SHP77 (cell line): ENCODE data around the gene FHOD3.
A peak's percentile ranks its signal among the peaks of the same experiment; 100 is the strongest.

Experiments used
- DNase-seq, 2 experiments: peaks; one replicate each; lab custom pipeline; 2025; lab: John Stamatoyannopoulos, UW

FHOD3 gene

DNA sequence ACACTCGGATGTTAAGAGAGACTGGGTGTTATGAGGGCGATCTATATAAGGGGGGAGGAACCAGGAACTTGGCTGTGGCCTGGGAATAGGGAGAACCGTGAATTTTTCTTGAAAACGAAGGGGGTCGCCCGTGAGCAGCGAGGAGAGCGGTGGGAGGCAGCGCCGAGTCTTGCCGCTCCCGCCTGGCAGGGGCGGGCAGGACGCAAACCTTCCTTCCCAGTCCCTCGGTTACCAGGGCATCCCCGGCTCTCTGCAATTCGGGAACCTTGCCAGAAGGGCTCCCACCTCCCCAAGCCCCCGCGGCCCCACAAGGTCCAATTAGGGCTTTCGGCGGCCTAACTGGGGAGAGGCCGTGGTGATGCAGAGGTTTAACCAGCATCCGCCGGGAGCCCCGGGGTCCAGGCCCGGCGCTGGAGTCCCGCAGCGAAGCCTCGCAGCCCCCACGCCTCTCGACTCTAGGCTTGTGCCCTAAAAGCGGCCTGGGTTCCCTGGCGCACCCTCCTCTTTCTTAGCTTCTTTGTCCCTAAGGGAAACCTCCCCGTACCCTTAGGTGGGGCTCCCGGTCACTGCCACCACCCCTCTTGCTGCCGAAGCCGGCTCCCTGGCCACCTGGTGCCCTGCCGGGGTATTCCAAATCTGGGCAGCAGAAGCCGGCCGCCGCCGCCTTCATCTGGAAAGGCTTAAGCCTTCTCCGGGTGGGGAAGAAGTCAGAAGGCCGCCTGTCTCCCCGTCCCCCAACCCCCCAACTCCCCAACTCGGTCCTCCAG is 680 bp upstream of the FHOD3 start:
- DNase-seq, result no peak

GRCh38 chr18:36298126-36298741 is 721 bp downstream of the FHOD3 start:
- DNase-seq, result no peak

GRCh38 chr18:36299015-36299414 is 1.5 kb downstream of the FHOD3 start:
- no peak for DNase-seq

- DNase-seq, result no peak
Observed at GRCh38 chr18:36300211-36300610, 2.7 kb downstream of the FHOD3 start.

- no peak for DNase-seq
Observed at GRCh38 chr18:36301884-36302283, 4.4 kb downstream of the FHOD3 start.

GRCh38 chr18:36302676-36303075 is 5.2 kb downstream of the FHOD3 start:
- no peak for DNase-seq

DNA sequence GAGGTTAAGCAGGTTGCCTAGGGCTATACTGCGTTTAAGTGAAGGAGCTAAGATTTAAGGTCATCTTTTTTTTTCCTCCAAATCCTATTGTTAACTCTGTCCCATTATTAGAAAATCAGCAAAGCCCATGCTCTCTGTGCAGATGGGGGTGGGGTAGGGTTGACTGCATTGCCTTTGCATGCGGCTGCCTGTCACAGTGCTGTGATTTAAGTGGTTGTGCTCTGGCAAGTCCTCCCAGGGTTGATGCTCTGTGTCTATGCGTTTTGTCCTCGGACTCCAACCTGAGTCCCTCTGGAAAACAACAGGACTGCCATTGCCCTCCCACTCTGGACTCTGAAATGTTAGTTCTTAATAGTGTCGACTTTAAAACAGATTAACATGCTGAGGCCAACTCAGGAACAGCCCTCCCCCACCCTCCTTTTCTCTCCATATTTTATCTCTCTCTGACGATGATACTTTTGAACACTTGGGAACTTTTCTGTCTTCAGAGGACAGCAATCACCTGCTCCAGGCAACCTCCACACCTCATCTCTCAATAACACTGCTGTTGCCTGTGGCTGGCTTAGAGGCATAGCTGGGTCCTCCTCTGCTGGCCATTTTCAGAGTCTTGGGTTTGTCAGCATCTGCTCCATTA is 5.8 kb downstream of the FHOD3 start:
- DNase-seq, result no peak

DNA sequence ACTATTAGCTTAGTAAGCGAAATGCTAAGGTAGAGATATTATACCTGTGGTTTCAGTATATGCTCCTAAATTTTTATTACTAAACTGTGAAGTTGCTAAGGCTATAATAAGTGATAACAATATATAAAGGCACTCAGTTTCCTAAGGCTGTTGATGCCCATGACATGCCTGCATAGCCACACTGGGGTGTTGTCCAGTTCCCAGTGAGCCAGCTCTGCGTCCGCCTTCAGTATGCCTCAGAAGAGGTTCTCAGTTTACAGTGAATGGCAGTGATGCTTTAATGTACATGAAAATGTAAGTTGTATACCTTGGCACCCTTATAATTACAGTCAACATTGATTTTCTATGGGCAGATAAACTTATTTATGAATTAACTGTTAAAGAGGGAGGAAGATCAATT is 7.2 kb downstream of the FHOD3 start:
- no peak for DNase-seq

GRCh38 chr18:36305375-36305774 is 7.9 kb downstream of the FHOD3 start:
- no peak for DNase-seq

DNA sequence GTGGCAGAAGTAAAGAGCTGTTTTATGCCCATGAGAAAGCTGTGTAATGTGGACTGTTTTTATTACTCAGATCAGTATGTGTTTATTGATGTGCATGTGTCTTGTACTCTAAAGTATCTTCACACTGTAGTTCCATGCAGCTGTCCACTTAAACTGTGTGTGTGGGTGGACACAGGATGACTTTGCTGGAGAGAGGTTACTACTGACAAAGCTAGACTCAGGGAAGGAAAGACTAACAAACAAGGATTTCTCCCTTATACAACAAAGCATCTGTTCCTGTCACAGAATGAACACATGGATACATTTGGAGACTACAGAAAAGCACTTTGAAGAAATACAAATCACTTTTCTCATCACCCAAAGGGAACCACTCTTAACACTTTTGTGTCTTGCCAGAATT is 10.0 kb downstream of the FHOD3 start:
- no peak for DNase-seq

DNA sequence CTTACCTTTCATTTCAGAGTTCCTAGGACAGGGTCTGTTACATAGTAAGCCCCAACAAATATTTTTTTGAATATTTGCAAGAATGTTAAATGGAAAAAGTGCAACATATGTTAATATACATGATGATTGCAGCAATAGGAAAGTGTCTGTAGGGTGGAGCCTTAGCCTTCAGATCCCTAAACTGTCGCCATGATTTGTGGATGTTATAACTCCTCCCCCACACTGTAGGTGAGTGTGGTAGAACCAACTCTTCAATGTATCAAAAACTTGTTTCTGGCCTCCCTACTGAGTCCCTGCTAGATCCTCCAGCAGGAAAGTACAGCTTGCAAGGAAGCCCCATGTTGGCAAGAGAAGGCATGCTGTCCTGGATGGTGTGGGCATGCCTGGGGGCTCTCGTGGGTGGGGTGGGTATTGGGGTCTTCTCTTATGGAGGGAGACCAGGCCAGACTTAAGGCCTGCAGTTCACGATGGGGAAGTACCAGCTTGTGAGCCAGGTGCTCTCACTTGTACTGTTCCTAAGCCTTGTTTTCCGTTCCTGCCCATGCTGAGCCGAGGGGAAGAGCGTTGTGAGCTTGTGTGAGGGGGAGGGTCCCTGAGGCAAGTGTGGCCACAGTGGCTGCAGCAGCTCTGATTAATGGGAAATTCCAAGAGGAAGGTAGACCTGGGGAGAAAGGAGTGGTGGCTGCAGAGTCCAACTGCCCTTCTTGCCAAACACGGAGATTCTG is 11.4 kb downstream of the FHOD3 start:
- no peak for DNase-seq

DNA sequence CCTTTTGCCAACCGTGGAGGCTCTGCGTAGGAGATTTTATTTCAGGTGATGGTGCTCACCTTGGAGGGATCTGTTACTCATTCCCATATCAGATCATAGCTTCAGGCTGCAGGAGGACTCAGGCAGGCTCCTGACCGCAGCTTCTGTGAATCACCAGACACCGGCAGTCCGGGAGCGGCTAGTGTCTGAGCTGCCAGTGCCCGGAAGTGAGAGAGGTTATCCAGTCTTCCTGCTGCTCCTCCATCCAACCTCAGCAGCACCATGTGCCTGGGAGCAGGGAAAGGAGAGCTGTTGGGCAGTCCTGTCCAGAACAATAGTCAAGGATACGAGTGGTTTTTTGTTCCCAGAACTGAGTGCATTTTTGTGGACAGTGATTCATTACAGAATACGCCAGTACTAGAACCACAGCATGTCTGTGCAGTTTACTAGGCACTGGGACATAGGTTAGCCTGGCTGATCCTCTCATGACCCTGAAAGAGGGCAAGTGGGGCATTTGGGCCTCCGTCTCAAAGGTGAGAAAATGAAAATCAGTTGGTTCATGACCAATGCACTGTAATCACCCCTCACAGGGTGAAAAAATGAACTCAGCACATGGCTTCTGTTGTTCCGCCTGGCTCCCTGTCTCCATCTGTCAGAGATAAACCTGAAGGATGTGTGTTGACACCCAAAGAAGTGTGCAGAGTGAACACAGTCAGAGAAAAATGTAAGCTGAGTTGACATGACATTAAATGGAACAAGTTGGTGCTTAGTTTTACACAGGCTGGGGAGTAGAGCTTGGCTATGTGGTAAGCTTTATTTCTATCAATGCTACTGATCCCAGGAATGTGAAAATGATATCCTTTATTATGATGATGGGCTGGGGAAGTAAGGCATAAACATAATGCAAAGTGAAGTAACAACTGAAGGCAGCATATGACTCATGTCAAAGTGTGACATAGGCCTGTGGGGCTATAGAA is 12.2 kb downstream of the FHOD3 start:
- peak in 1 of 2 experiments; percentile 9 for DNase-seq

DNA sequence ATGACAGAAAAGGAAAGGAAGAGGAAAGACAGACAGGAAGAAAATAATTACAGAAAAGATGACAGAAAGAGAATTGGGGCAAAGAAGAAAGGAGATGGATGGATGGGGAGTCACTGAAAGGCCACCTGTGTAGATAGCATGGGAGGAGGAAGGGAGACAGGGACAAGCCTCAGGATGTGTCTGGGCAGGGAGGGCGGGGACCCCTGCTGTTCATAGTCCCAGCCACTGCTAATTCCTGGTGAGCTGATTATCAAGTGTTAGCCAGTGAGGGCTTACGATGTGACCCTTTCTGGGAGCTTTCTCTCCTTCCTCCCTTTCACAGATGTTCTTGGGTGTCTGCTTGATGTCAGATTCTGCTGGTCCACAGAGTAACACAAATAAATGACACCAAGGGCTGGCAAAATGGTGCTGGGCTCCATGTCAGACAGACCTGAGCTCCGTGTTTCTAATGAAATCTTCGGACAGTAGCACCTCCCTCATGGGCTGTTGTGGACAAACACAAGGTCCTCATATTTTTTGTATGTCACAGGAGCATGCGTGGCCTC is 13.6 kb downstream of the FHOD3 start:
- no peak for DNase-seq

- DNase-seq, result no peak
Observed at GRCh38 chr18:36312806-36313395, 15.4 kb downstream of the FHOD3 start.

- DNase-seq, result no peak
Observed at GRCh38 chr18:36314098-36314497, 16.6 kb downstream of the FHOD3 start.

DNA sequence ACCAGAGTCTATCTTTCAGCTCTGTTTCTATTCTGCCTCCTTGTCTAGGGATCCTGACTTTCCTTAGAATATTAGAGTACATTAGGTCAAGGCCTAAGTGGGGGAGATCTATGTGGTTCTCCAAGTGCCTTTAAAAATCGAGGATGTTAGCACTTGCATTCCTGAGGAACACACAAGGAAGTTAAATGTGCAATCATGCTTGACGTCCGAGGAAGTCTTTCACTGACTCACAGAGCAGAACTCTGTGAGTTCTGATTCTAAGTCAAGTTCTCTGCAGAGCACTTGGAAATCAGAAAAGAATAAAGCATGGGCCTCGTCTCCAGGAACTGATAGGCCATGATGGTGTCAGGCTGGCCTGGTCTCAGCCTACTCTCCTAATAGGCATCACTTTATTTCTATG is 17.2 kb downstream of the FHOD3 start:
- DNase-seq, result no peak

DNA sequence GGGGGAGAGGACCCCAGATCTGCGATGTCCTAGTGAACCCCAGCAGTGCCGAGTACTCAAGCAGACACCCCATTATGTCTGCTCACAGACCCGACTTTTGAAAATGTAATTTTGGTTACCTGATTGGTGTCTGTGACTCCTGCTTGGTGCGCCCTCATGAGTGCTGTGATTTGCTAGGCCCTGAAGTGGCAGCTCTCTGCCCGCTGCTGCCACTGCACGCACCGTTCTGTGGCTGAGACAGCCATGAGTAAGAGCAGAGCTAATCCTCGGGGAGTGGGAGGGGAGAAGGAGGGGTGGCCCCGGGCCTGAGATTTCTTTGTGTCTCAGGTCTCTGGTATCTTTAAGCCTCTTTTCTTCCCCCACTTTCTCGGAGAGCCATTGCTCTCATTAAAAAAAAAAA is 18.2 kb downstream of the FHOD3 start:
- no peak for DNase-seq

DNA sequence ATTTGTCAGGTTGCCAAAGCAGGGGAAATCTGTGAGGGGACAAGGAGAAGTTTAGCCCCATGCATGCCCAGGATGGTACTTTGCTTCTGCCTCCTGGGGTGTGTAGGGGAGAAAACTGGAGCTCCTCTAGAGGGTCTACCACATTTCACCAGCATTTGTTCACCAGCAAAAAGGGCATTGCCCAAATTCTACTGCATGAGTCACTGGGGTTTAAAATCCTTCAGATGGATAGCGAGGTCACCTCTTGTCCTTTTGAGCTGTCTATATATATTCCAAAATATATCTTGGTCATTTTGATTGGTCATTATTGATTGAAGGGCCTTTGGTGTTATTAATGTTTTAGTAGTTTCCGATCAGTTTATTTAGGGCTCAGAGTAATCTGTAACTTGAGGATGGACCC is 18.7 kb downstream of the FHOD3 start:
- no peak for DNase-seq

- DNase-seq, result no peak
Observed at GRCh38 chr18:36321658-36322407, 24.3 kb downstream of the FHOD3 start.

DNA sequence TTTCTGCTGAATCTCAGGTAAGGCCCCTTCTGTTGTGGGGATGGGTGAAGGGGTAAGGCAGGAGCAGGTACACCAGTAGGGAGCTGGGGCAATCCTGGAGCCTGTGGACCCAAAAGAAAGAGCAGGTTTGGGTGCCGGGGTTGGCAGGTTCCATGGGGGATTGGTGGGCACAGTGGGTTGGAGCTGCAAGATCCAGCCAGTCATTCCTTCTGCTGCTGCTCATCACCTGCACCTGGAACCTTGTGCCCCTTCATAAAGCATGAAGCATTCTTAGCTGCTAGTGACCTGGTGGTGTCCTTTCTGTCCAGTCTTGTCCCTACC is 24.9 kb downstream of the FHOD3 start:
- DNase-seq, result no peak
